HG03139 (cell line): ENCODE results near the gene BRME1.
A peak's percentile ranks its signal among the peaks of the same experiment; 100 is the strongest.

Experiments used
- ATAC-seq: cut with Tn5 transposase; IDR thresholded peaks from one replicate; pipeline ENCODE4 v1.9.1; 2021; ENCODE audit not compliant: unreplicated experiment

Gene BRME1

DNA sequence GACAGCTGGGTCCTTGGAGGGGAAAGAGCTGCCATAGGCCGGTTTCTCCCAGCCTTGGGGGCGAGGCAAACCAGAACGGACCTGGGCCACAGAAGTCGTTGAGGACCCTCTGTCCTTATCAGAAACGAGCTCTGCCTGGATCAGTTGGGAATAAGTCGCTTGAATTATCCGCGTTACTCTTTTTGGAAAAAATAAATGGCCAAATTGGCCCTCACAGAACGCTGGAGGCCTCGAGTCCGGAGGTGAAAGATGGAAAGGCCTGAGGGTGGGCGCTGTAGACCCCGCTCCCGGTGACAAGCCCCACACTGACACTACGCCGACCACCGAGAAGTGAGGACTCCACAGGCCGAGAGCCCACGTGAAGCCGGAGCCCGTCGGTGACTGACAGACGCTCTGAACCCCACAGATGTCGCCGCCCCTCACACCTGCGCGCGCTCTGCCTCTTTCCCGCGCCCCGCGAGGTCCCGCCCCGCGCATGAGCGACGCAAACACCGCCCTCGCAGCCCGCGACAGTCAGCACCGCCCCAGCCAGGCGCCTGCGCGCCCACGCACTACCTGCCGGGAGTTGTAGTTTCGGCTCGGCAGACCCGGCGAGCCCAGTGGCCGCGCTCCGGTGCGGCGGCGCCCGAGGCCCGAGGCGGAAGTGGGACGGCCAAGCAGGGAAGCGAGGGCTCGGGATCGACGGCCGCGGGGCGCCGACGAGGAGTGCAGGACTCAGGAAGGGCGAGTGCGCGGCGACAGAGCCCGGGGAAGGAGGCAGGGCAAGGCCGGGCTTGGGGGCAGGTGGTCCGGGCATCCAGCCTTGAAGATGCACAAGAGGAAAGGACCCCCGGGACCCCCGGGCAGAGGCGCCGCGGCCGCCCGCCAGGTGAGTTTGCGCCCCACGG lies at the start of gene BRME1, which contains the start of gene CC2D1A:
TSS of gene BRME1 (minus strand) at position 484 of the 887 bp plus-strand sequence. CDS start 1,225 bp downstream, outside the sequence.
TSS of gene CC2D1A (plus strand) at position 568 of the 887 bp plus-strand sequence. CDS start at position 809, 241 bp downstream.
- peak; percentile 89 for ATAC-seq

GRCh38 chr19:13954185-13954584 lies 48.3 kb upstream of the BRME1 start:
- no peak for ATAC-seq

GRCh38 chr19:13952931-13953531 lies 47.1 kb upstream of the BRME1 start:
- ATAC-seq, result no peak

- peak; percentile 93 for ATAC-seq
Measured at GRCh38 chr19:13952154-13952930, 46.4 kb upstream of the BRME1 start, which contains the start of gene DCAF15. DCAF15 (plus strand) TSS chr19:13952509; CDS start chr19:13952513, 4 bp downstream.

GRCh38 chr19:13951799-13952153 lies 45.9 kb upstream of the BRME1 start:
- no peak for ATAC-seq

GRCh38 chr19:13951043-13951442 lies 45.1 kb upstream of the BRME1 start:
- no peak for ATAC-seq

DNA sequence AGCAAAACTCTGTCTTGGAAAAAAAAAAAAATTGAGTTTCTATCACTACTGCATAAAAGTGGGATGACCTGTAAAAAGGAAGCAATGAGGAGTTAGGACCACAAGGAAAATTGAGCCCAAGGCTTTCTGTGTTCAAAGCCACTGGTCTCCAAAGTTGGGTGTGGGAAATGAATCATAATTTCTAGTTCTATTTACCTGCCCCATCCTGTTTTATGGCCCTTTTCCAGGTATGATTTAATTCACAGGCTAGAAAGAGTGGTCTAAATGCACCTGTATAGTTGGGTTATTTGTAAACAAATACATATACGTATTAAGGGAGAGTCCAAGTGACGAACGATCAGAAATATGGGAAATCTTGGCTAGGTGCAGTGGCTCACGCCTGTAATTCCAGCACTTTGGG lies 40.5 kb upstream of the BRME1 start:
- ATAC-seq, result no peak

DNA sequence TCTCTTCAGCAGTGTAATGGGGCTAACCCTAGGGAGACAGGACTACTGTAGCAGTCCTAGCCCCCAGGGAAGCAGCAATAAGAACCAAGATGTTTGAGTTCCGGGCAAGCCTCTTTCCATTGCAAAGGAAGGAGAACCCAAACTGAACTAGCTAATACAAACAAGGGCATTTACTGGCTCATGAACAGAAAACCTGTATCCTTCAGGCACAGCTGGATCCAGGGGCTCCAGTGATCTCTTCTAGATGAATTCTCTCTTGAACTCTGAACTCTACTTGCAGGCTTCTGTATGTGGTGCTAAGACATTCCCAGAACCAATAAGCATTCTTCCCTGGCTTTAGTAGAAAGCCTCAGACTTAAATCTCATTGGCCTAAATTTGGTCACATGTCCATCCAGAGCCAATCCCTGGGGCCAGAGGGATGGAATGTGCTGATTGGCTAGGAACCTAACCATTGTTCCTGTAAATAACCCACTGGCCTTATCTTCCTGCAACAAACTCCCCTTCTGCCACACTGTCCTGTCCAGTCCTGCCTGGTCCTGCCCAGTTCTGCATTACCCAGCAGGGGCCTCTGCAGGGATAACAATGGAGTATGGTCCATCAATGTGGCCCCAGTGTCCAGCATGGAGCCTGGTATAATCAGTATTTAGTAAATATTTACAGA lies 36.2 kb upstream of the BRME1 start:
- ATAC-seq, result no peak

DNA sequence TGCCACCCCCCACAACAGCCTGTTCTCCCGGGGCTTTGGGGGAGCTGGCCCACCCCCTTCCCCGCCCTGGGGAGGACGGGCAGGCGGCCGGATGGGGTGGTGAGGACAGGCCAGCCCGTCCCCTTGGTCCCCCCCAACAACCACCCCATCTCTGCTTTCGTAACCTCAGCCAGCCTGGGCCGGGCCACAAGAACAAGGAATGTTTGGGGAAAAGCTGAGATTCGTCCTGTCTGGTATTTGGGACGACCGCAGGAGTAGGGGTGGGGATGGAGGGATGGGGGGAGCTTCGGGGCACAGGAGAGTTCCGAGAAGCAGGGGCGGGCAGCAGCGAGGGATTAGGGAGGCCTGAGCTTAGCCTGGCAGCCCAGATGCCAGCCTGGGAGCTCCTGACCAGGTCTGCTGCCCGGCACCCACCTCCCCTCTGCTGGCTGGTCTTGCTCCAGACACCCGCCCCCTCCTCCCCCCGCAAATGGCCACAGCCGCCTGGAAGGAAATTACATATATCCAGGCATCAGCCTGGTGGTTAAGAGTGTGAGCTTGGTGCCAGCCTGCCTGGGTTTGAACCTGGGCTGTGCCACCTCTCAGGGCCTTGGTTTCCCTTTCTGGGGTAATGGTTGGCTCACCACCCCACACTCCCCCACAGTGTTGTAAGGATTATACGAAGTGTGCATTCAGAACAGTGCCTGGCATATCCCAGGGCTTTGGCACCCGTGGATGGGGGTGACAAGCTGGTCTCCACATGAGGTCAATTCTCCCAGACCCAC lies 32.6 kb upstream of the BRME1 start, which contains the start of gene PODNL1:
TSS of gene PODNL1 (minus strand) at position 117 of the 764 bp plus-strand sequence. CDS start 236 bp downstream, outside the sequence.
- no peak for ATAC-seq

DNA sequence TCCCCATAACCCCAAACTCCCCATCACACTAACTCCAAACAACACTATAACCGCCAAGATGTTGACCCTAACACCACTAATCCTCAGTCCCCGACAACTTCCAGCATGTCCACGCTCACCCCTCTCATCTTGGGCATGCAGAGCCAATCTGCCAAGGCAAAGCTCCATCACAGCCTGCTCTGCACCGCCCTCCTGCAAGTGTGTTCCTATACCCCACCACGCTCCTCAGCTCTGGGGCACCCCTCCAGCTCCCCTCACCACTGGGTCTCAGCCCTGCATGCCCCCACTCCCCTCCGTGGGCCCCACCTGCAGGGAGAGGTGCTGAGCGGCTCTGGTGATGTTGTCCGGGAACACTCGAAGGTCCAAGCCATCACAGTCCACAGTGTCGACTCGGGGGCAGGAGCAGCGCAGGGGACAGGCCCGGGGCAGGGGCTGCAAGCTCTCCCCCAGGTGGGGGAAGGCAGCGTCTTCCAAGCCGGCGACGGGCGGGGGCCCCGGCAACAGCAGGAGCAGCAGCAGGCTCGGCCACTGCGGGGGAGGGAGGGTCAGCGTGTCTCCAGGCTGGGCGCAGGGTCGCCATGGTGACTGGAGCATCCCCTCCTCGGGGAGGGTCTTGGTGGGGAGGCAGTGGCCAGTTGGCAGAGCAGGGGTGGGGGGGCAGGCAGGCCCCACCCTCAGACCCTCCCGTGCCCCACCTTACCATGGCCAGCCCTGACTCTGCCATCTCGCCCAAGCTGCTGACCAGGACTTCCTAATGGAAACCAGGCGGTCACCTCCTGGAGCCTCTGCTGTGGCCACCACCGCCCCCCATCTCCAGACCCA lies 31.8 kb upstream of the BRME1 start:
- ATAC-seq, result no peak

- ATAC-seq, result no peak
Measured at GRCh38 chr19:13935765-13936510, 30.0 kb upstream of the BRME1 start.

- ATAC-seq, result no peak
Measured at GRCh38 chr19:13934785-13935109, 28.8 kb upstream of the BRME1 start.

- ATAC-seq, result no peak
Measured at GRCh38 chr19:13932911-13933393, 27.0 kb upstream of the BRME1 start.

GRCh38 chr19:13932149-13932637 lies 26.3 kb upstream of the BRME1 start:
- ATAC-seq, result no peak

DNA sequence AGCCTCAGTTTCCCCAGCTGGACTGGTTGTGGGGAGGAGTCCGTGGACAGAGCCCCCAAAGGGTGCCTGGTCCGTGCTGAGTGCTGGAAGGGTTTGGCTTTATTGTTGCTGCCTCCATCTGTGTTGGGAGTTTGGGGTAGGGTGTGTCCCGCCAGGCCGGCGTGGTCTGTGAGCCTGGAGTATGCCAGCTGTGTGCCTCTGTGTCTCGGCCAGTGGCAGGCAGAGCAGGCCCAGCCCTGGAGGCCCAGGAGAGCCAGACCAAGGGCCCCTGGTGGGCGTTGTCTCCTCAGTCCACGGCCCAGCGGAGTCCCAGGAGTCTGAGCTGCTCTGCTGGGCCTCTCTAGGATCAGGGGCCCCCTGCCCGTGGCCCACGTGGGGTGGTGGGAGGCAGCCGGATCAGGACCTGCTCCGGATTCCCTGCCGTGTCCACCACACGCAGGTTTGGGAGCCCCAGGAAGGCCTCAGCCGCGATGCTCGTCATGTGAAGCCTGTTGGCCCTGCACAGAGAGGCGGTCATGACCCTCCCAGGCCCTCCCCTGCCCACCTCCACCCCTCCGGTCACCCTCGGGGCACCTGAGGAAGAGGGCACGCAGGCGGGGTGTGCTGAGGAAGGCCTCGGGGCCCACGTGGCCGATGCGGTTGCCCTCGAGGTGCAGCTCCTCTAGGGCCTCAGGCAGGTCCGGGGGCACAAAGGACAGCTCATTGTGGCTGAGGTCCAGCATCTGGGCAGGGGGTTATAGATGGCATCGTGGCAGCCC lies 25.7 kb upstream of the BRME1 start:
- ATAC-seq, result no peak

GRCh38 chr19:13930402-13930801 lies 24.5 kb upstream of the BRME1 start:
- ATAC-seq, result no peak

- no peak for ATAC-seq
Measured at GRCh38 chr19:13929956-13930355, 24.0 kb upstream of the BRME1 start.
